ENCODE measurements around the gene TMOD2.
"Not testable (repeated sequence)": the region's sequence is repeated elsewhere in the genome, so short reads cannot be mapped to it uniquely, and the experiment has no call there.

TMOD2 gene

DNA sequence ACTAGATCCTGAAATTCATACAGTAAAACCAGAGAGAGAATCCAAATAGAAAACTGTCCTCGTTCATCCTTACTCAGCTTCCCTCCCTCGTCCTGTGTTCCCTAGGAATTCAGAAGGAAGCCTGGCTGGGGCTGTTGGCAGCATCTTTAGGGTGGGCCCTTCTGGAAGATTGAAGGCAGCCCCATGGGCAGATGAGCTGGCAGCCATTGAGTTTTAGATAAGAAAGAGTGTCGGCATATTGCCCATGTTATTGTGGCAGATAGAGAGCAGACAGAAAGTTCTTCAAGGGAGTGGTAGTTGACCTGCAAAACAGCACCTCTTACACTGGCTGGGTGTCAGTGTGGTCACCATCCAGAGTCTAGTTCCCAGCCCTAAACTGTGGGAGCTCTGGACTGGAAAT lies 23.5 kb downstream of the TMOD2 start:
- no peak for DNase-seq (ENCODE audit: low spot score)

DNA sequence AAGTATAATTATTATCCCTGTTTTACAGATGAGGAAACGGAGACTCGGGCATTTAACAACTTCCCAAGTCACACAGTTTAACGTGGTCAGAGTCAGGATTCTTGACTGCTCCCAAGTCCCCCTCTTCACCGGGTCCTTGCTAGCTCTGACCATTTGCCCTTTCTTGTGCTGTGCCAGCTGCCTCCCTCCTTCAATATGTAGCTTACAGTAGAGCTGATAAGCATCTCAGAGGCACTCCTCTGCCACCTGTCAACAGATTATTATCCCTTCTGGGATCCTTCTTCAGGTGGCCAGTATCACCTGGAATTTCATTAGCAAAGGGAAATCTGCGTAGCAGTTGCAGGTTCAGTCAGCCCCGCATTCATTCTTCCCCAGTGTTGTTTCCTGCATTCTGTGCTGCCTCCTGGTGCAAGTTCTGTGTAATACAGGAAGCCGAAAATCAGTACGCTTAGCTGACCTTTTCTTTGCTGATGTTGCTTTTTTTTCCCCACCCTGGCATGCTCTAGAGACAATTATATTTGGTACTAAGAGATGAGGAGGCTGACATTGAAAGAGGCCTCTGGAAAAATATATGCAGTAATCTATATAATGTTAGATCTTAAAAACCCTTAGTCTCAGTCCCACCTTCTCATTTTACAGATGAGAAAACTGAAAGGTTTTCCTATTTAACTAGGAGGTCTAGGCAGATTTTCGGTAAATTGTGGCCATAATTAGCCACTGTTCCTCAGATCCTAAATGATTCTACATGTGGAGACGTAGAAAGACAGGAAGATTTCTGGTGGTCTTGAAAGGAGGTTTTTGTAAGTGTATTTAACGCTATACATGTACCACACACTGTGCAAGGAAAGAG lies 24.8 kb downstream of the TMOD2 start:
- DNase-seq (ENCODE audit: low spot score) = peak; percentile 72

DNA sequence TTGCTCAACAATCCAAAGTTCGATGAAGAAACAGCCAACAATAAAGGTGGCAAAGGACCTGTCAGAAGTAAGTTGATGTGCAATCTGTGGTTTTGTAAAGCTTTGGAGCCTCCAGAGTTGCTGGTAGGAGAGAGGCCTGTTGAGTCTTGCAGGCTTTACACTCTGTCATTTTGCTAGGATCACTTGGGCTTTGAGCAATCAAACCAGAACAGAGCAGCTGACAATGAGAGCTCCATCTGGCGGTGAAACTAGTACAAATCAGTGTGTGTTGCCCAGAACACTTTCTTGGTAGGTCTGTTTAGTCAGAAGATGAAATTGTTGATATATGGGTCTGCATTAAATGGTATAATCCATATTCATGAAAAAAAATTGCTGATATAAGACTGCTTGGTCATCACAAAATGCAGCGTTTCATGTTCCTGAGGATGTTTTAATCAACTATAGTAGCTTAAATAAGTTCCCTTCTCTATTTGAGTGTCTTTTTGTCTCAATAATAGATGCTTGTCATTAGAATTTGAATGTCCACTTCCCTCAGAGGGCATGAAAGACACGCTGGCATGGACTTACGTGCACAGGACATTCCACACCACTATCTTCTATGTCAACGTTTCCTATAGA lies 25.7 kb downstream of the TMOD2 start:
- DNase-seq (ENCODE audit: low spot score) = peak; percentile 91

DNA sequence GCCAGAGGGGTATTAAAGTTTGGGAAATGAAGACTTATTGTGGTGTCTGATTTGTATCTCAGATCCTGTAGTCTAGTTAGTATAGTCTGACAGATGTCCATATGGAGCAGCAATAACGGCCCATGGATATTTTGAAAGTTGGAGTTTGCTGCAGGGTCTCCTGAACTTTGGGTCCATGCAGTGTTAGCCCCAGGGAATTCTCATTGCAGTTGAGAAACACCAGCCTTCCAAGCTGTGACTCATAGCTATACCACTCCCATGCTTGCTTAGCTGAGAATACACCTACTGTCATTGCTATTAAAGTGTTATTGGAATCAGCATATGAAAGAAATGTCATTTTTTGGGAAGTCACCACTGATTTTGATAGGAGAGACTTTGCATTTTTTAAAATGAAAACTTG lies 29.2 kb downstream of the TMOD2 start:
- no peak for DNase-seq (ENCODE audit: low spot score)

DNA sequence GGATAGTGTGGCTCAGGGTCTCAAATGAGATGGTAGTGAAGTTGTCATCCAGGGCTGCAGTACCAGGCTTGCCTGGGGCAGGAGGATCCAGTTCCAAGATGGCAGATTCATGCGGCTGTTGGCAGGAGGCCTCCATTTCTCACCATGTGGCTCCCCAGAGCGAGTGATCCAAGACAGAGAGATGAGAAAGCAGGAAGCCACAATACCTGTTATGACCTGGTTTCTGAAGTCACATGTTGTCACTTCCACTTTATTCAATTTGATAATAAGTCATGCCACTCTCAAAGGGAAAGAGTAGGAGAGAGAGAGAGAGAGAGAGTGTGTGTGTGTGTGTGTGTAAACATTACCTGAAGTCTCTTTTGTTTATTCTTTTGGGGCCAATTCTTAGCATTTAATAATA lies 30.1 kb downstream of the TMOD2 start:
- no peak for DNase-seq (ENCODE audit: low spot score)

DNA sequence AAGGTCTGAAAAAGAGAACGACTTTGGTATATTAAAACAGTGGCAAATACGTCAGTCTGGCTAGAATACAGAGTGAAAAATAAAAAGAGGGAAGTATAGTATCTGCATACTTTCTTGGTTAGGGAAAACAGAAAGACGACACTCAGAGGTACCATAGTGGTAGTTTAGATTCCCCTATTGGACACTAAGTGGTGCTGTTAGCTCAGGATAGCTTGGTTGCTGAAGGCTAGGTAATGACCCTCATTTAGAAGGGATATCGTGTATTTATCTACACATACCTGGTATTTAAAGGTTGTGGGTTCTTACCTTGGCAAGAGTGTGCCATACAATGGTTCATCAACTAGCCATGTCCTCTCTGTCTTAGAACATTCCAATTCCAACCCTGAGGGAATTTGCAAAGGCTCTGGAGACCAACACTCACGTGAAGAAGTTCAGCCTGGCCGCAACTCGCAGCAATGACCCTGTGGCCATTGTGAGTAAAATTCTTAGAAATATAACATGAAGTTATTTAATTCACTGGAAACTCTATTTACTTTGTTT lies 31.0 kb downstream of the TMOD2 start:
- no peak for DNase-seq (ENCODE audit: low spot score)

DNA sequence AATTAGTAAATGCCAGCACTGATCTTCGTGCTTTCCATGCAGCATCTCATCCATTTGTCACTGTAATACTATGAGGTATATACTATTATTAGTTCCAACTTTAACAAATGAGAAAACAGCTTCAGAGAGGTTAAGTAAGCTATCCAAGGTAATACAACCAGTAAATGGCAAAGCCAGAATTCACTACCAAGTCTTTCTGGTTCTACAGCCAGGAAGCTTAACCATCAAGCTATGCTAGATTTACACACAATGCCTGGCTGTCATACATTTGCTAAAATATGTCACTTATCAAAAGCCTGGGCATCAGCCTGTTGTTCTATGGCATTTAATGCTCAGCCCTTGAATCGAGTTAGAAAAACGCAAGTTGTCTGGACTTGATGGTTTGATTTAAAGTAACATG lies 32.6 kb downstream of the TMOD2 start:
- no peak for DNase-seq (ENCODE audit: low spot score)

DNA sequence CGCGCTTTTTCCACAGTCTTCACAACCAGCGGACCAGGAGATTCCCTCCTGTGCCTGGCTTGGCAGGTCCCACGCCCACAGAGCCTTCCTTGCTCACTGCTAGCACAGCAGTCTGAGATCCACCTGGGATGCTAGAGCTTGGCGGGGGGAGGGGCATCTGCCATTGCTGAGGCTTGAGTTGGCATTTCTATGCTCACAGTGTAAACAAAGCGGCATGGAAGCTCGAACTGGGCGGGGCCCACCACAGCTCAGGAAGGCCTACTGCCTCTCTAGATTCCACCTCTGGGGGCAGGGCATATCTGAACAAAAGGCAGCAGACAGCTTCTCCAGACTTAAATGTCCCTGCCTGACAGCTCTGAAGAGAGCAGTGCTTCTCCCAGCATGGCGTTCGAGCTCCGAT lies 35.7 kb downstream of the TMOD2 start:
- DNase-seq (ENCODE audit: low spot score) = not testable (repeated sequence)

DNA sequence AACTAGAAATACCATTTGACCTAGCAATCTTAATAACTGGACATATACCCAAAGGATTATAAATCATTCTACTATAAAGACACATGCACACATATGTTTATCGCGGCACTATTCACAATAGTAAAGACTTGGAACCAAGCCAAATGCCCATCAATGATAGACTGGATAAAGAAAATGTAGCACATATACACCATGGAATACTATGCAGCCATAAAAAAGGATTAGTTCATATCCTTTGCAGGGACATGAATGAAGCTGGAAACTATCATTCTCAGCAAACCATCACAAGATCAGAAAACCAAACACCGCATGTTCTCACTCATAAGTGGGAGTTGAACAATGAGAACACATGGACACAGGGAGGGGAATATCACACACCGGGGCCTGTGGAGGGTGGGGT lies 41.1 kb downstream of the TMOD2 start:
- DNase-seq (ENCODE audit: low spot score) = not testable (repeated sequence)

DNA sequence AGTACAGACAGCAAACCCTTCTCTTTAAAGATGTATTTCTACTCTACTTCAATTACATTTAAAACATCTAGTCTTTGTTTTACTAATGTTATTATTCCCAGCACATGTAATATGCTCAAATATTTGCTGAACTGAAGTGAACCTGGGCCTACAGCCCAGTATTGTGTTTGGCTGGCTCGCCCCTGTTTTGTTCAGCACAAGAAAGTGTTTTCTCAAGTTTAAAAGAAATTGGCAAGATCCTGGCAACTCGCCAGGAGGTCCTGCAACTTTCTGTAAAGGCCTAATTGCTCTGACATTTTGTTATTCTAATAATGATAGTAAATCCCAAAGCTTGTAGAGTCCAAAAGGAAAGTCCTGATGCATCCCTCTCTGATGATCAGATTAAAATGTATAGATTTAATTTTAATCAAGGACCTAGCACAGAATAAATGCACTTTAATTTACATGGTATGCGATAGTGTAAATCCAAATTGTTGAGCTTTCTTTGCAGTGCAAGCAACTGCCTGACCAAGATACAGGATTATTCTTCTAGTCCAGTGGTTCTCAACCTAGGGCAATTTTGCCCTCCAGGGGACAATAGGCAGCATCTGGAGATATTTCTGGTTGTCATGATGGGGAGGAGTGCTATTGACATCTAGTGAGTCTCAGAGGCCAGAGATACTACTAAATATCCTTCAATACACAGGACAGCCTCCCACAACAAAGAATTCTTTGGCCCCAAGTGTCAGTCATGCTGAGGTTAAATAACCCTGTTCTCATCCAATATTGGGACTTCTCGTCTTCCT lies 42.3 kb downstream of the TMOD2 start:
- DNase-seq (ENCODE audit: low spot score) = no peak

DNA sequence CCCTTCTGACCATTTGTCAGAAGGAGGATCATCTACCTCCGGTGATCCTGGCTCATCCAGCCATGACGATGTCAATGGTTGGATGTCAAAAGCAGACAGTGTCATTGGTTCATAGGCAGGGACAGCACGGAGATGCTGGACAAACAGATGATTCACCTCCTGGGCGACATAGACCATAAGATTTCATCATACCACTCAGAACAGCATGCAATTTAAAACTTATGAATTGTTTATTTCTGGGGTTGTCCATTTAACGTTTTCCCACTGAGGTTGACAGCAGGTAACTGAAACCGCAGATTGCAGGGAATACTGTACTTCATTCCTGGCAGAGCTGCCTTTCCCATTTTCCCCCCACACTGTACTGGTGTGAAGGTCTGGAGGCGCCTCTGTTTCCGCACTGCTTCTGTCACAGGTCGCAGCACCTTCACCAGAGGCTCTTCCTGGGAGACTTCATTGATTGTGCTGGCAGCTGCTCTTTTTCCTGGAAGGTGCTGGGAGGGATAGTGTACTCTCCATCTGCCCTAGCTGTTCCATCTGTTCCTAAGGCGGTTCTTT lies 45.5 kb downstream of the TMOD2 start:
- peak; percentile 74 for DNase-seq (ENCODE audit: low spot score)

DNA sequence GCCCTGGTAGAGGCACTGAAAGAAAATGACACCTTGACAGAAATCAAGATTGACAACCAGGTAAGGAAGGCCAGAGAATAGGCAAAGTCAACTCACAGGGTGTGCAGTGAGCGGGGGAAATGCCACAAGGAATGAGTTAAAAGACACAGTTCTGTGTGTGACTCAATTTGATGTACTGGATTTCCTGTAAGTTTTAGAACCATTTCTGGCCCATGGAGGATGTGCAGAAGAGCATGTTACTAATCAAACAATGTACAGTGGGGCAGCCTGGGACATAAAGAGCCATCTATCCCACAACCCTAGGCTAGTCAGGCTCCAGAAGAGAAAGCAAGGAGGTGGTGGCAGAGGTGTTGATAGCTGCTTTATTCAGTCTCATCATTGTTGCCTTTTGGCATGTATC lies 46.9 kb downstream of the TMOD2 start:
- DNase-seq (ENCODE audit: low spot score) = no peak

DNA sequence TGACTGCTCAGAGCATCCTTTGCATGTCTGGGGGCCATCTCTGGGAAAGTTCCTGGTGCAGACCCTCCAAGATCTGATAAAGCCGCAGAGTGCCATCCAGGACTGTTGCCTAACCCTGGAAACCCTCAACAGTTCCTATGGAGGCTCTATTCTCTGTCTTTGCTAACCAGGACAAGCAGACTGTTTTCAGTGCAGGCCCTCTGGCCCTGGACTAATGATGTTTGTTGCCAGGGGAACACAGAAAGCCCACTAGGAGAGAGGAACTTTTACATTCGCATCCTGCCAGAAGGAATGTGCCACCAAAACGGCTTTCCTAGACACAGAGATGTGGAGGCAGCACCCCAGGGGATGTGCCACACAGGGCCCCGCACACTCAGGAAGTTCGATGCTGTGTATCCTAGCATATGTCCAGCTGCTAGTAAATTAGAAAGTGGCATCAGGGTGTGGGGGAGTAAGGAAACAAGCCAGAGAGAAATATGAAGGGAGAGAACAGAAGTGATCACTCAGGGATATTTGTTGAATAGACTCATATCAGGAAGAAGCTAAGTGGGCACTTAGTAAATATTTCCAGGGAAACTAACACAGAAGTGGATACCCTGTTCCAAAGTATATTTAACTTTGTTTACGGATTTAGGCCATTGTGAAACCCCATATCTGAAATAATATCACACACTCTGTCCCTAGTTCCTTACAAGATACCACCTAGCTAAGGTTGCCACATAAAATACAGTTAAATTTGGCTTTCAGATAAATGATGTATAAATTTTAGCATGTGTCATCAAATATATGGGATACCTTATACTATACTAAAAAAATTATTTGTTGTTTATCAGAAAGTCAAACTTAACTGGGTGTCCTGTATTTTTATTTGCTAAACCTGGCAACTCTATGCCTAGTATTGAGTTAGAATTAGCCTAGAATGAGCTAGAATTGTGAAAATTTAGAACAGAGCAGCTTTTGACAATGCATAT lies 48.2 kb downstream of the TMOD2 start:
- DNase-seq (ENCODE audit: low spot score) = no peak

DNA sequence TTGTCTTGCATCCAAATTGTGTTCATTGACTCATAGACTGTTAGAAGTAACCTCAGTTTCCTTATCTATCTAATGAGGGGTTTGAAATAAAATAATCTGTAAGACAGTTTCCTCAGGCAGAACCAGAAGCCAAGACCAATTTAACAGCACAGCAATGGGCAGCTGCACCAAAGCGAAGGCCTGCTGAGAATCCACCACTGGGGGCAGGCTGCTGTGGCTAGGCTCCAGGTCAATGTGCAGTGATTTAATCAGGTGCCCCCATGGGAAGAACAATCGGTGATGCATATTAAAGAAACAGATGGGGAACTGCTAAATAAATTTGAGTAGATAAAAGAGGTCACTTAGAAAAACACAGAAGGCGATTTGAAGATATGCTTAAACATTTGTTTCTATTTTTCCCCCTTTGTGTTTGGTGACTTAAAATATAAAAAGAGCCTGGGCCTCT lies 50.0 kb downstream of the TMOD2 start:
- DNase-seq (ENCODE audit: low spot score) = peak; percentile 49

DNA sequence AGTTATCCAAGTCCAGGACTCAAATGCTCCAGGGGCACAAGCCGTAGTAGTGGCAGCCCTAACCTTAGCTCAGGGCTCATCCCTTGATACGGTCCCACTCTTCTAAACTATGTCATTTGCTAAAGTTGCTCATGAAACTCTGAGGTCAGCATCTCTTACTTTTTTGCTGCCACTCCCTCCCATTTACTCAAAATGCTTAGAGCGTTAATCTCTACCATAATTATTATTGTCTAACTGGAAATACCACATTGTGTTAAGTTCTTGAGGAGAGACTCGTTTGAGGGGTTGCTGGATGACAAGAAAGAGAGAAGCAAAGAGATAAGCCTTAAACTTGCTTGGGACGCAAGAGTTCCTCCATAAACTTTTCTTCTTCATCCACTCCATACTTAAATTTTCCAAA lies 51.2 kb downstream of the TMOD2 start:
- no peak for DNase-seq (ENCODE audit: low spot score)

DNA sequence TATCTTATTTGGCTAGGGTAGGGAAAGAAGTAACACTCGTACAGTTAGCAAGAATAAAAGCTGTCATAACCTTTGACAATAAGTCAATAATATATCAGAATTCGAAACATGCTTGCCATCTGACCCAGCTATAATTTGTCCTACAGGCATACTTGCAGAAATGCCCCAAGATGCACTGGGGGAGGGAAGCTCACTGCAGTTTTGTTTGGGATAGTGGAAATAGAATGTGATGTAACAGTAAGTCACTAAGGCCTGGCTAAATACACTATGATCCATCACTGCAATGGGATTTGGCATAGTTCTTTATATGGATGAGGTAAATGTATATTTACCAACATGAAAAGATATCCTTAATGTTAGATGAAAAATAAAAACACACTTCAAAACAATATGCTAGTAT lies 52.6 kb downstream of the TMOD2 start:
- DNase-seq (ENCODE audit: low spot score) = no peak

DNA sequence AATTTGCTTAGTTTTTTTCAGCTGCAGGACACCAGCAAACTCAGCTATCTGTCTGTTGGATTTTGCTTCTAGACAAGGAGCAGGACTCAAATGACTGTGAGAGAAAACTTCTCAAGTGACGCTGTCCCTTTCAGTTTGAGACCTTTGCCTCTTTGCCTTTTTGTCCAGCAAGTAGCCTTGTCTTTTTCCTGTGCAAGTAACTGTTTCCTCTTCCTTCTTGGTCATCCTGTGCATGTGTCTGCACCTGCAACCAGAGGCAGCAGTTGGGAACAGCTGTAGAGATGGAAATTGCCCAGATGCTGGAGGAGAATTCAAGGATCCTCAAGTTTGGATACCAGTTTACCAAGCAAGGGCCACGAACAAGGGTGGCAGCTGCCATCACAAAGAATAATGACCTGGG lies 54.7 kb downstream of the TMOD2 start:
- no peak for DNase-seq (ENCODE audit: low spot score)

DNA sequence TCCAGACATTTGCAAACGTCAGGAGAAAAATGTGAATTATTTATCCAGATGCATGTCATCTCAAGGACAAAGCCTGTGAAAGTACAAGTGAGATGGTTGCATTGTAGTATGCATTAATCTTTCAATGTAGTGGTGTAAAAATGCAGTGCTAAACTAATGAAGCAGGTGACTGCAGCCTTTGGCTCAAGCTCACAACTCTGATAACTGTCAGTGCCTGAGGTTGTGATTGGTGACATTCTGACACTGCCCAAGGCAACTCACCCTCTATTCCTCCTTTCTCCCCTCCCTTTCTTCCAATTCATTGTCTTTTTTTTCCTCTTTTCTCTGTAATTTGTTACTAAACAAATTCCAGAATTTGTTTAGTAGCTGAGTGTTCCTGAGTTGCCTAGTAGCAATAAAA lies 58.1 kb downstream of the TMOD2 start:
- DNase-seq (ENCODE audit: low spot score) = no peak

DNA sequence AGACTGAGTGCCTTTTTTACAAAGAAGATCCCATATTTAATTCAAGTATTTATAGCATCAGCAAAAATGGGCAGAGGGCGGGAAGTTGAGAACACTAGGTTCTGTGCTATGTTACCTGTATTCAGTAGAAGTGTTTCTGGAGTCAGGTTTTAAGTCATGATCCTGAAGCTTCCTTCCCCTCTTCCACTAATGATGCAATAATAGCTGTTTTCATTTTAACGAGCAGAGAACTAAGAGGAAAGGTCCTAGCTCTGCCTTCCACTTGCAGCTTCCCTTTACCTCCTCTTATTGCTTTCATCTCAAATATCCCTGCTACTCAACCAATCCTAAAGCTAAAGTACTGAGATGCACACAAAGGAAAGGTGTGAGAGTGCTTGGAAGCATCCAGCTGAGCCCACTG lies 61.2 kb downstream of the TMOD2 start:
- DNase-seq (ENCODE audit: low spot score) = no peak

DNA sequence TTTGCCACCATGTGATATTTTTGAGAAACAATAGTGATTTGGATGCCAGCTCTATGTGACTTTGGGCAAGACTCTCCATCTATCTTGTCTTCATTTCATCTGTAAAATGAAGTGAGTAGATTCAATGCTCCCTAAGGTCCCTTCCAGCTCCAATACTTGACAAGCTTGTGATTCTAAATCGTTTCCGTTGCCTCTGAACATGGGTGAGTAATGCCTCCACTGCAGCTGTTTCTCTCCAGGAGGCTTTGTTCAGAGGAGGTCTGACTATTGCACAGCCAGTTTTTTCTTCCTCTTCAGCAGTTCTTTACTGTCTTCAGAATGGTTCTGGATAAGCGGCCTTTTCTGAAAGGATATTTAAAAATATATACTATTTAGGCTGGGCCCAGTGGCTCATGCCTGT lies 63.2 kb downstream of the TMOD2 start:
- DNase-seq (ENCODE audit: low spot score) = no peak

DNA sequence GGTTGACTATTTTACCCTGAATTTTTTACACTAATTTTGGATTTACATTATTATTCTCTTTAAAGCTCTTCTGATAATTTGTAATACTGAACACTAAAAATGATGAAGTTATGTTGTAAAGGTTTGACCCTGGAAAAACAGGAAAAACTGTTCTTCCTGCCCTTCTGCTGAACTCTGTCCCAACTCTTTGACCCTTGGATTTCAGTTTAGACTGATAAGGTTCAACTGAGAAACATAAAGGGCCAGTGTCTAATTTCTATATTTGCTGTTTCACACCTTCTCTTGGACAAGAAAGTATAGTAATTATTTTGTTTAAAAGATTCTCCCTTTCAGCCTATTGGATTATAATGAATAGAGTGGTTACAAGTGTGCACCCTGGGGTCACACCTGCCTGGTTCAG lies 65.2 kb downstream of the TMOD2 start:
- no peak for DNase-seq (ENCODE audit: low spot score)
